C4-2B (cell line): ENCODE measurements around the gene OR4X2.

Source experiments
- H3K27ac ChIP-seq: fragments of 450-650 bp; 2 replicates; pipeline ENCODE4 v1.5.1; 2017
- CTCF ChIP-seq: fragments of 450-650 bp; conservative IDR thresholded peaks from 2 replicates; pipeline ENCODE4 v1.5.1; 2017; ENCODE audit warnings: mild to moderate bottlenecking
- ZFX ChIP-seq: fragments of 450-650 bp; IDR thresholded peaks from 2 replicates; pipeline ENCODE4 v1.6.1; 2017

The OR4X2 gene

GRCh38 chr11:48248902-48249301 lies 4.0 kb downstream of the OR4X2 start:
- TF ChIP-seq ZFX (no peak), CTCF (no peak)
- no peak overlapping the region for H3K27ac ChIP-seq

GRCh38 chr11:48261600-48261999 lies 16.7 kb downstream of the OR4X2 start:
- TF ChIP-seq ZFX (no peak), CTCF (no peak)
- H3K27ac ChIP-seq: no peak overlapping the region

GRCh38 chr11:48263423-48263911 lies 18.6 kb downstream of the OR4X2 start, which contains the start of gene OR4X1:
Gene OR4X1, plus strand, starts transcription at chr11:48263861. Its CDS starts 0 bp downstream, at chr11:48263861.
- no peak within 1 kb of the TSS for H3K27ac ChIP-seq
- TF ChIP-seq ZFX (no peak), CTCF (no peak)

GRCh38 chr11:48270621-48271020 lies 25.7 kb downstream of the OR4X2 start:
- H3K27ac ChIP-seq: no peak overlapping the region
- TF ChIP-seq ZFX (no peak), CTCF (no peak)

- TF ChIP-seq ZFX (no peak), CTCF (no peak)
- no peak overlapping the region for H3K27ac ChIP-seq
Observed at GRCh38 chr11:48272606-48273005, 27.7 kb downstream of the OR4X2 start.
